ENCODE measurements around the gene ARHGAP26.

DNA sequence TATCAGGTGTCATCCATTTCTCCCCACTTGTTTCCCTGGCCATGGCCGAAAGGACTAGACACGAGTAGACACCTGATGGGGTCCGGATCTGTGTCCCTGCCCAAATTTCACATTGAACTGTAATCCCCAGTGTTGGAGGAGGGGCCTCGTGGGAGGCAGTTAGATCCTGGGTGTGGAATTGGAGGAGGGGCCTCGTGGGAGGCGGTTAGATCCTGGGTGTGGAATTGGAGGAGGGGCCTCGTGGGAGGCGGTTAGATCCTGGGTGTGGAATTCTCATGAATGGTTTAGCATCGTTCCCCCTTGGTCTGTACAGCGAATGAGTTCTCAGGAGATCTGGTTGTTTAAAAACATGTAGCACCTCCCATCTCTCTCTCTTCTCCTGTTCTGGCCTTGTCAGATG is 467.5 kb downstream of the ARHGAP26 start:
- TF ChIP-seq, protein P1, sequence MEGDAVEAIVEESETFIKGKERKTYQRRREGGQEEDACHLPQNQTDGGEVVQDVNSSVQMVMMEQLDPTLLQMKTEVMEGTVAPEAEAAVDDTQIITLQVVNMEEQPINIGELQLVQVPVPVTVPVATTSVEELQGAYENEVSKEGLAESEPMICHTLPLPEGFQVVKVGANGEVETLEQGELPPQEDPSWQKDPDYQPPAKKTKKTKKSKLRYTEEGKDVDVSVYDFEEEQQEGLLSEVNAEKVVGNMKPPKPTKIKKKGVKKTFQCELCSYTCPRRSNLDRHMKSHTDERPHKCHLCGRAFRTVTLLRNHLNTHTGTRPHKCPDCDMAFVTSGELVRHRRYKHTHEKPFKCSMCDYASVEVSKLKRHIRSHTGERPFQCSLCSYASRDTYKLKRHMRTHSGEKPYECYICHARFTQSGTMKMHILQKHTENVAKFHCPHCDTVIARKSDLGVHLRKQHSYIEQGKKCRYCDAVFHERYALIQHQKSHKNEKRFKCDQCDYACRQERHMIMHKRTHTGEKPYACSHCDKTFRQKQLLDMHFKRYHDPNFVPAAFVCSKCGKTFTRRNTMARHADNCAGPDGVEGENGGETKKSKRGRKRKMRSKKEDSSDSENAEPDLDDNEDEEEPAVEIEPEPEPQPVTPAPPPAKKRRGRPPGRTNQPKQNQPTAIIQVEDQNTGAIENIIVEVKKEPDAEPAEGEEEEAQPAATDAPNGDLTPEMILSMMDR (IDR thresholded peaks at IDR 0.05): no peak
- no peak for TF ChIP-seq POLR2A (IDR thresholded peaks at IDR 0.05)
- no peak for TF ChIP-seq POLR2AphosphoS5 (IDR thresholded peaks at IDR 0.05)
